ENCODE measurements around the gene CIITA.
"Not testable (repeated sequence)": the region's sequence is repeated elsewhere in the genome, so short reads cannot be mapped to it uniquely, and the experiment has no call there.

Gene CIITA

GRCh38 chr16:10930755-10931093 is 53.7 kb downstream of the CIITA start:
- no peak overlapping the region for H3K4me3 ChIP-seq (ENCODE audit: low read length)
- no peak for DNase-seq (ENCODE audit: low read depth, low spot score)

GRCh38 chr16:10931134-10931533 is 54.1 kb downstream of the CIITA start:
- H3K4me3 ChIP-seq (ENCODE audit: low read length): no peak overlapping the region
- DNase-seq (ENCODE audit: low read depth, low spot score): no peak

GRCh38 chr16:10931977-10932632 is 55.1 kb downstream of the CIITA start:
- no peak overlapping the region for H3K4me3 ChIP-seq (ENCODE audit: low read length)
- DNase-seq (ENCODE audit: low read depth, low spot score): no peak

- no peak for DNase-seq (ENCODE audit: low read depth, low spot score)
- H3K4me3 ChIP-seq (ENCODE audit: low read length): no peak overlapping the region
Observed at GRCh38 chr16:10932959-10933710, 56.1 kb downstream of the CIITA start.

- no peak overlapping the region for H3K4me3 ChIP-seq (ENCODE audit: low read length)
- no peak for DNase-seq (ENCODE audit: low read depth, low spot score)
Observed at GRCh38 chr16:10933865-10934264, 56.9 kb downstream of the CIITA start.

- DNase-seq (ENCODE audit: low read depth, low spot score): no peak
- no peak overlapping the region for H3K4me3 ChIP-seq (ENCODE audit: low read length)
Observed at GRCh38 chr16:10934325-10935107, 57.5 kb downstream of the CIITA start.

GRCh38 chr16:10935226-10935915 is 58.4 kb downstream of the CIITA start:
- no peak for DNase-seq (ENCODE audit: low read depth, low spot score)
- no peak overlapping the region for H3K4me3 ChIP-seq (ENCODE audit: low read length)

- no peak for DNase-seq (ENCODE audit: low read depth, low spot score)
Observed at GRCh38 chr16:10936272-10936984, 59.4 kb downstream of the CIITA start.

GRCh38 chr16:10937068-10937859 is 60.3 kb downstream of the CIITA start:
- H3K4me3 ChIP-seq (ENCODE audit: low read length): no peak overlapping the region
- no peak for DNase-seq (ENCODE audit: low read depth, low spot score)

More at GRCh38 chr16:10936272-10936984, 59.4 kb downstream of the CIITA start:
- no peak overlapping the region for H3K4me3 ChIP-seq (ENCODE audit: low read length)

- DNase-seq (ENCODE audit: low read depth, low spot score): no peak
- H3K4me3 ChIP-seq (ENCODE audit: low read length): no peak overlapping the region
Observed at GRCh38 chr16:10938321-10938720, 61.3 kb downstream of the CIITA start.

GRCh38 chr16:10938796-10939648 is 62.0 kb downstream of the CIITA start:
- DNase-seq (ENCODE audit: low read depth, low spot score): no peak
- no peak overlapping the region for H3K4me3 ChIP-seq (ENCODE audit: low read length)

GRCh38 chr16:10939649-10940234 is 62.7 kb downstream of the CIITA start:
- no peak for DNase-seq (ENCODE audit: low read depth, low spot score)
- H3K4me3 ChIP-seq (ENCODE audit: low read length): no peak overlapping the region

- no peak for DNase-seq (ENCODE audit: low read depth, low spot score)
- peak overlapping the region; percentile 69 for H3K4me3 ChIP-seq (ENCODE audit: low read length)
Observed at GRCh38 chr16:10940501-10941079, 63.6 kb downstream of the CIITA start.

GRCh38 chr16:10941127-10941933 is 64.3 kb downstream of the CIITA start:
- no peak for DNase-seq (ENCODE audit: low read depth, low spot score)

GRCh38 chr16:10941935-10942351 is 64.9 kb downstream of the CIITA start:
- H3K4me3 ChIP-seq (ENCODE audit: low read length): peak overlapping the region; percentile 69
- DNase-seq (ENCODE audit: low read depth, low spot score): not testable (repeated sequence)

More at GRCh38 chr16:10941127-10941933, 64.3 kb downstream of the CIITA start:
- H3K4me3 ChIP-seq (ENCODE audit: low read length): peak overlapping the region; percentile 69

Measured in Jurkat, Clone E6-1 (cell line).